HepG2 (cell line): ENCODE measurements around the gene PTH1R. TPM values are rescaled to one million over a fixed set of nuclear protein-coding genes. Genes with fewer than 3 reads are reported as not detected.

Experiments used
- ATAC-seq: fragments of 200-7000 bp; cut with Tn5 transposase; 3 replicates; pipeline ENCODE4 v1.9.1; 2020; ENCODE audit warnings: mild to moderate bottlenecking, moderate library complexity
- BruUV-seq: library from RNA; stranded (reverse); fragments of 400-500 nt; replicated peaks from 2 replicates; lab custom pipeline; 2021; lab: Mats Ljungman, UMichigan
- CTCF ChIA-PET: fragments of 300-600 bp; formaldehyde crosslinking; extraction: SDS; loops from one replicate; lab custom pipeline; 2021; ENCODE audit warnings: low total read pairs, inconsistent platforms, low intra/inter-chr PET ratio; lab: Yijun Ruan, JAX
- POLR2A ChIA-PET: fragments of 350-600 bp; sonication (Branson Sonifier 250); formaldehyde crosslinking; loops from one replicate; lab custom pipeline; 2020; ENCODE audit warnings: antibody characterized with exemption, inconsistent platforms; lab: Yijun Ruan, JAX
- DNase-seq: peaks from one replicate; pipeline ENCODE4 v3.0.0-alpha.2; 2015; ENCODE audit warnings: low spot score
- FAIRE-seq: peaks from 3 replicates; lab custom pipeline; 2011; peaks lifted over from hg19 to GRCh38; lab: Jason Lieb, UNC
- H2AFZ ChIP-seq: one replicate; pipeline ENCODE4 v1.6.1; 2011; ENCODE audit warnings: low read length, inconsistent platforms
- H3K27ac ChIP-seq: fragments of 300-600 bp; 3 replicates; pipeline ENCODE4 v1.8.0; 2011; ENCODE audit warnings: mixed run types, mild to moderate bottlenecking, mixed read lengths, low read length, inconsistent platforms; ENCODE audit not compliant: insufficient read depth; ENCODE audit errors: extremely low read length
- H3K27me3 ChIP-seq, 2 experiments: fragments of 200-600 bp in 1 of 2; 2 replicates in 1 of 2; 3 replicates in 1 of 2; pipeline versions ENCODE4 v1.6.0 to v1.8.0; 2011; ENCODE audit warnings: low read length in 2 of 2, mild to moderate bottlenecking in 2 of 2, moderate library complexity in 2 of 2, inconsistent platforms in 1 of 2; ENCODE audit not compliant: insufficient read depth in 2 of 2, control insufficient read depth in 1 of 2
- H3K36me3 ChIP-seq, 2 experiments: fragments of 200-600 bp in 1 of 2; replicated peaks in 1 of 2; 2 replicates in 1 of 2; 3 replicates in 1 of 2; pipeline versions ENCODE4 v1.5.1 to v1.8.0; 2011; ENCODE audit warnings: low read length in 2 of 2, inconsistent platforms in 1 of 2; ENCODE audit not compliant: insufficient read depth in 2 of 2, control insufficient read depth in 1 of 2
- H3K4me1 ChIP-seq: 2 replicates; pipeline ENCODE4 v1.5.1; 2012; ENCODE audit warnings: low read length, inconsistent platforms; ENCODE audit not compliant: insufficient read depth
- H3K4me2 ChIP-seq: 2 replicates; pipeline ENCODE4 v1.6.0; 2011; ENCODE audit warnings: low read depth, low read length, inconsistent platforms
- H3K4me3 ChIP-seq, 3 experiments: fragments of 200-600 bp in 1 of 3; sonication (generic), shearing (Covaris generic) in 1 of 3; replicated peaks in 1 of 3; 2 replicates each; pipeline ENCODE4 v1.5.1; 2011 to 2016; ENCODE audit warnings: low read length in 3 of 3, inconsistent platforms in 2 of 3, low read depth in 2 of 3, mild to moderate bottlenecking in 2 of 3, control low read depth in 1 of 3, mixed read lengths in 1 of 3; ENCODE audit not compliant: insufficient read depth in 1 of 3
- H3K79me2 ChIP-seq: one replicate; pipeline ENCODE4 v1.6.1; 2011; ENCODE audit warnings: low read length, inconsistent platforms; ENCODE audit not compliant: insufficient read depth
- H3K9ac ChIP-seq: 2 replicates; pipeline ENCODE4 v1.6.0; 2011; ENCODE audit warnings: mild to moderate bottlenecking, low read depth, low read length, inconsistent platforms; ENCODE audit not compliant: insufficient read depth
- H3K9me3 ChIP-seq: 2 replicates; pipeline ENCODE4 v1.5.1; 2012; ENCODE audit warnings: mild to moderate bottlenecking, low read length
- H4K20me1 ChIP-seq: 2 replicates; pipeline ENCODE4 v1.6.0; 2011; ENCODE audit warnings: inconsistent platforms, mild to moderate bottlenecking, low read length, moderate library complexity; ENCODE audit not compliant: insufficient read depth
- CHD2 ChIP-seq: IDR thresholded peaks from 2 replicates; pipeline ENCODE4 v1.6.1; 2011; ENCODE audit warnings: low read depth, low read length, improper control_type of control experiment
- ERF ChIP-seq: IDR thresholded peaks from 2 replicates; pipeline ENCODE4 v1.6.1; 2018; ENCODE audit warnings: missing biosample characterization, missing genetic modification reagents
- NR1H2 ChIP-seq: sonication (generic); formaldehyde crosslinking; IDR thresholded peaks from 2 replicates; pipeline ENCODE4 v1.8.1; 2022; ENCODE audit warnings: low read depth, missing genetic modification reagents, borderline replicate concordance
- RFX3 ChIP-seq: IDR thresholded peaks from 2 replicates; pipeline ENCODE4 v1.6.1; 2016; ENCODE audit warnings: missing biosample characterization, missing genetic modification reagents
- SALL1 ChIP-seq: sonication (generic); formaldehyde crosslinking; IDR thresholded peaks from 2 replicates; pipeline ENCODE4 v1.8.0; 2022; ENCODE audit warnings: mild to moderate bottlenecking, missing genetic modification reagents
- YY1 ChIP-seq: IDR thresholded peaks from 2 replicates; pipeline ENCODE4 v1.6.1; 2011; ENCODE audit warnings: low read length, low read depth, moderate library complexity, mild to moderate bottlenecking; ENCODE audit not compliant: insufficient read depth, insufficient replicate concordance
- ZBTB7A ChIP-seq: sonication (generic); formaldehyde crosslinking; IDR thresholded peaks from 2 replicates; pipeline ENCODE4 v1.8.0; 2022; ENCODE audit warnings: mild to moderate bottlenecking, missing genetic modification reagents
- ZNF264 ChIP-seq: sonication (generic); formaldehyde crosslinking; IDR thresholded peaks from 2 replicates; pipeline ENCODE4 v1.4.0; 2020; ENCODE audit warnings: missing genetic modification reagents
- ZNF407 ChIP-seq: sonication (generic); formaldehyde crosslinking; IDR thresholded peaks from one replicate; pipeline ENCODE4 v1.5.1; 2020; ENCODE audit warnings: mild to moderate bottlenecking, missing genetic modification reagents; ENCODE audit errors: not compliant biosample characterization
- ZNF749 ChIP-seq: sonication (generic); formaldehyde crosslinking; IDR thresholded peaks from 2 replicates; pipeline ENCODE4 v1.8.0; 2022; ENCODE audit warnings: mild to moderate bottlenecking, missing genetic modification reagents, moderate library complexity, borderline replicate concordance
- WGBS: methylation state at CpG from one replicate; pipeline ENCODE4 v1.1.6; 2017; ENCODE audit warnings: low lambda C conversion rate; 5-methylcytosine and 5-hydroxymethylcytosine counted together
- in situ Hi-C: cut with HindIII; loops from 2 replicates; pipeline ENCODE4 v1.10.0; 2017; ENCODE audit warnings: low pct_unique_long_range_greater_than_20kb; ENCODE audit not compliant: extremely low pct_ligation_motif_present
- intact Hi-C: fragments of 100-400 bp; cut with micrococcal nuclease; formaldehyde crosslinking; loops from one replicate; pipeline ENCODE4 v1.10.0; 2022; ENCODE audit not compliant: unreplicated experiment
- polyA plus RNA-seq, 8 experiments: library from polyadenylated mRNA; depleted of rRNA in 3 of 8; stranded (reverse) in 7 of 8; unstranded in 1 of 8; fragments of >200 nt; fragmentation: Illumina TruSeq in 4 of 8; extraction: Trizol in 4 of 8; gene quantifications; 2 replicates each; pipeline versions ENCODE4 v1.2.1 to v1.2.3, GENCODE V29; 2011 to 2016; ENCODE audit warnings: low read depth in 4 of 8, missing spikeins in 1 of 8, mixed read lengths in 1 of 8; ENCODE audit not compliant: insufficient read depth in 1 of 8
- total RNA-seq, 5 experiments: library from RNA; depleted of rRNA; stranded (reverse); fragments of >200 nt; fragmentation: Illumina TruSeq; extraction: Trizol; gene quantifications; 2 replicates each; pipeline ENCODE4 v1.2.3, GENCODE V29; 2016; ENCODE audit warnings: low read depth in 1 of 5

The PTH1R gene
- total and polyA plus RNA-seq, 2 of the 13 experiments (the other 11 are each of a cell fraction or from before 2014, with no cell fraction given) = not detected

- Histone ChIP-seq H3K4me3 (no peak overlapping the region), H3K27ac (no peak overlapping the region), H3K36me3 (peaks cover 41 to 75% of the 10 kb centered on the region in 2 experiments), H2AFZ (no peak overlapping the region), H3K27me3 (no peaks in the 10 kb centered on the region), H3K79me2 (peaks cover 19% of the 10 kb centered on the region), H3K9me3 (no peaks in the 10 kb centered on the region), H4K20me1 (peaks cover 28% of the 10 kb centered on the region), H3K4me2 (no peak overlapping the region), H3K9ac (no peak overlapping the region), H3K4me1 (peaks cover 14% of the 10 kb centered on the region)
- no peak for FAIRE-seq
- CTCF ChIA-PET = no interaction called here
- BruUV-seq = no TSS peak
- no peak for TF ChIP-seq CHD2
- no peak for TF ChIP-seq SALL1 (CRISPR knock-in tag)
- no peak for TF ChIP-seq ZBTB7A (CRISPR knock-in tag)
- no peak for TF ChIP-seq NR1H2
- no peak for TF ChIP-seq ERF (CRISPR knock-in tag)
- no peak for TF ChIP-seq ZNF264 (CRISPR knock-in tag)
- no peak for TF ChIP-seq ZNF407
- TF ChIP-seq RFX3 (CRISPR knock-in tag) = no peak
- no peak for TF ChIP-seq YY1
- TF ChIP-seq ZNF749 (CRISPR knock-in tag) = no peak
- intact Hi-C loops (loop anchor here (10.0 kb wide), 1 partner anchor 48 kb away; the partner anchor contains the start of genes CCDC12 and NBEAL2), in situ Hi-C loops (no loop called here)
- POLR2A ChIA-PET = no interaction called here
- no peak for ATAC-seq
- 90% methylated on average over 4 of the region's 6 CpGs for WGBS
- DNase-seq = no peak
Measured at GRCh38 chr3:46926447-46926846, 48.9 kb downstream of the PTH1R start.
